NCI-H82 treated with DMSO at 0.1 percent for 48 hours (cell line): Measurements from ENCODE around the gene COLEC11.
"Not testable (repeated sequence)": the region's sequence is repeated elsewhere in the genome, so short reads cannot be mapped to it uniquely, and the experiment has no call there.

Source experiments
- DNase-seq: peaks from one replicate; lab custom pipeline; 2025; ENCODE audit not compliant: unreplicated experiment; lab: John Stamatoyannopoulos, UW

COLEC11 gene

DNA sequence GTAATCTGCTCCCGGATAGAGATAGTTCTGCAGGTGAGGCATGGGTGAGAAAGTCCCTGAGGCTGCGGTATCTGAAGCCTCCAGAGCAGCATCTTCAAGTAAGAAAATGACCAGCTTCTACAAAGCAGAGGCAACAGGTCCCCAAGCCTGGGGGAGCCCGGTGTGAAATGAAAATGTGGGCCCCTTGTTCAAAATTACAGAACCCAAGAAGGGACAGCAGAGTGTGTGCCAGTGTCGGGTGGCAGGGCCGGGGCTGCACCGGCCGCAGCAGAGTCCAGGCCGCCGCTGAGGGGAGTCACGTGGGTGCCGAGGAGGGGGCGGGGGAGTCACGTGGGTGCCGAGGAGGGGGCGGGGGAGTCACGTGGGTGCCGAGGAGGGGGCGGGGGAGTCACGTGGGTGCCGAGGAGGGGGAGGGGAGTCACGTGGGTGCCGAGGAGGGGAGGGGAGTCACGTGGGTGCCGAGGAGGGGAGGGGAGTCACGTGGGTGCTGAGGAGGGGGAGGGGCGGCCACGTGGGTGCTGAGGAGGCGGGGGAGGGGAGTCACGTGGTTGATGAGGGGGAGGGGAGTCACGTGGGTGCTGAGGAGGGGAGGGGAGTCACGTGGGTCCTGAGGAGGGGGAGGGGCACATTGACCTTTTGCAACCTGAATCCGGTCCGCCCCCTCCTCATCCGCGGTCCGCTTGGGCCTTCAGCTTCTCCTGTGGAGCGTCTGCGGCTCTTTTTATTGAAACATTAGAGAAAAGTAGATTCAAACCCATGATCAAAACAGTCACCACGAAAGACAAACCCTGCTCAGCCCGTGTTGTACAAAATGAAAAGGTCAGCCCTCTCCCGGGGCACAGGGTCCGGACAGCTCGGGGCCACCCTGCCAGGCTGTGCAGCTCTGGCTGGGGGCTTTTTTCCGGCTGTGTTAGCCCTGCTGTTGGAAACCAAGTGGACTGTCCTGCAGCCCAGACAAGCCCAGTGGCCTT is 10.4 kb downstream of the COLEC11 start:
- peak; percentile 36 for DNase-seq

- DNase-seq: no peak
Measured at GRCh38 chr2:3606028-3606369, 11.1 kb downstream of the COLEC11 start.

- DNase-seq: no peak
Measured at GRCh38 chr2:3606370-3607201, 11.7 kb downstream of the COLEC11 start.

GRCh38 chr2:3608373-3609278 is 13.7 kb downstream of the COLEC11 start:
- DNase-seq: peak; percentile 34

GRCh38 chr2:3609279-3609673 is 14.4 kb downstream of the COLEC11 start:
- not testable (repeated sequence) for DNase-seq

GRCh38 chr2:3610415-3610814 is 15.5 kb downstream of the COLEC11 start:
- DNase-seq: no peak

DNA sequence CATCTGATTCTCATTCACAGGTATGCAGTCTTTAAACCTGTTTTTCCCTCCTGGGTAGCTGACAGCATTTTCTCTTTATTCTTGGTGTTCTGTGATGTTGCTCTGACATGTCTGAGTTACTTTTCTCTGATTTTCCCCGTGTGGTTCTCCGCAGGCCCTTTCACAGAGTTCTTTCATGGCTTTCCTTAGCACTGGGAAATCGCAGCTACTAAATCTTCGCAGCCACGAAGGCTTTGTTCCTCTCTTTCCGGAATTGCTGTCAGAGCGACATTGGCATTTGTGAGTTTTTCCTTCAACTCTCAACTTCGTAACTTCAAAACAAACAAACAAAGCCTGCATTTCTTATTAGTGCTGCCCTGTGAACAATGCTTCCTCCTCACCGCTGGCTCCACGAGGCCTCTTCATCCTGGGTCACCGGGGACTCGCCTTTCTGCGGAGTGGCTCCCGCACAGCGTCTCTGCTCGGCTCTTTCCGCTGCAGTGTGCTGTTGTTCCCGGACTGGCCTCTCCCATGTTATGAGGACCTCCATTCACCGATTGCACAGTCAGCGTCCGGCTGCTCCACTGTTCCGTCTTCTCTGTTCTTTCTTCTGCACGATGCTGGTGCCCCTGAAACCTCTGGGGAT is 16.1 kb downstream of the COLEC11 start:
- DNase-seq: no peak

- peak; percentile 89 for DNase-seq
Measured at GRCh38 chr2:3611589-3611988, 16.7 kb downstream of the COLEC11 start.

- no peak for DNase-seq
Measured at GRCh38 chr2:3612639-3613523, 18.0 kb downstream of the COLEC11 start.

DNA sequence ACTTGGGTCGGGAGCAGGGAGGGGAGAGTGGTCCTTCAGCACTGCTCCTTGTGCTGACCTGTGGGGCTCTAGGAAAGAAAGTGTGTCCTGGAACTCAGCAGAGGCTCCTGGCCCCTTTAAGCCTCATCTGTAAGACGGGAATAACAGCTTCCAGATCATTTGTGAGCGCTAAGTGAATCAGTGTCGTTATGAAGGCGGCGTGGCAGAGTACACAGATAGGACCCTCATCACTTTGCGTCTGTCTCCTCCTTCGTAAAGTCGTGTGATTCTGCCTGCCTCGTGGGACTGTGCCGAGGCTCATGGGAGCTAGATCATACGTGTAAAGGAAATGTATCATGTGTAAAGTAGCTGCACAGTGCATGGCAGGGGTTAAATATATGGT is 18.6 kb downstream of the COLEC11 start:
- DNase-seq: no peak

- not testable (repeated sequence) for DNase-seq
Measured at GRCh38 chr2:3614743-3615142, 19.8 kb downstream of the COLEC11 start.

DNA sequence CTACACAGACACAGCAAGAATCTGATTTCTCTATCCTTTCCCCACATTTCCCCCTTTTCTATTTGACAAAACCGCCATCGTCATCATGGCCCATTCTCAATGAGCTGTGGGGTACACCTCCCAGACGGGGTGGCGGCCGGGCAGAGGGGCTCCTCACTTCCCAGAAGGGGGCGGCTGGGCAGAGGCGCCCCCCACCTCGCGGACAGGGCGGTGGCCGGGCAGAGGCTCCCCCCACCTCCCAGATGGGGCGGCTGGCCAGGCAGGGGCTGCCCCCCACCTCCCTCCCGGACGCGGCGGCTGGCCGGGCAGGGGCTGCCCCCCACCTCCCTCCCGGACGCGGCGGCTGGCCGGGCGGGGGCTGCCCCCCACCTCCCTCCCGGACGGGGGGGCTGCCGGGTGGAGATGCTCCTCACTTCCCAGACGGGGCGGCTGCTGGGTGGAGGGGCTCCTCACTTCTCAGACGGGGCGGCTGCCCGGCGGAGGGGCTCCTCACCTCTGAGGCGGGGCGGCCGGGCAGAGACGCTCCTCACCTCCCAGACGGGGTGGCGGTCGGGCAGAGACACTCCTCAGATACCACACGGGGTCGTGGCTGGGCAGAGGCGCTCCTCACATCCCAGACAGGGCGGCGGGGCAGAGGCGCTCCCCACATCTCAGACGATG is 20.8 kb downstream of the COLEC11 start:
- not testable (repeated sequence) for DNase-seq

GRCh38 chr2:3616435-3617197 is 21.7 kb downstream of the COLEC11 start:
- DNase-seq: not testable (repeated sequence)

DNA sequence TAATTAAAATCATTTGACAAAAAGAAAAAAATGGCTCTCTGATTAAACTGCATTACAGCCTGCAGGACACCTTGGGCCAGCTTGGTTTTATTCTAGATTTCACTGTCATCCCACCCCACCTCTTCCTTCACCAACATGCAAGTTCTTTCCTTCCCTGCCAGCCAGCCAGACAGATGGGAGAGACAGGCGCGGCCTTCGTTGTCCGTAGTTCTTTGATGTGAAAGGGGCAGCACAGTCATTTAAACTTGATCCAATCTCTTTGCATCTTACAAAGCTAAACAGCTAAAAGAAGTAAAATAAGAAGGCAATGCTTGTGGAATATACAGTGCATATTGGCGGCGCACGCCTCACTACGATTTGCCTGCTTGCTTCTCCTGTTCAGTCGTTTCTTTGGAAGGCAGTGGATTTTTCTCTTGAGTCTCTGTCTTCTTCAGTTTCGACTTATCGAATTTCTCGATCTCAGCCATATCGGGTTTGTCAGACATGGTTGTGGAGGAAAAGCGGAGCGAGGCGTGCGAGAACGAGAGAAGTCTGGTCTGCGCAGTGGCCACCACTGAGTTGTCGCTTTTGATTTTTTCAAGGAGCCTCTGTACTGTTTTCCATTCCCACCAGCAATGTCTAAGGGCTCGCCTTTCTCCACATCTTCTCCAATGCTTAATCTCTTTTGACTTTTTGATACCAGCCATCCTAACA is 22.4 kb downstream of the COLEC11 start:
- DNase-seq: no peak

DNA sequence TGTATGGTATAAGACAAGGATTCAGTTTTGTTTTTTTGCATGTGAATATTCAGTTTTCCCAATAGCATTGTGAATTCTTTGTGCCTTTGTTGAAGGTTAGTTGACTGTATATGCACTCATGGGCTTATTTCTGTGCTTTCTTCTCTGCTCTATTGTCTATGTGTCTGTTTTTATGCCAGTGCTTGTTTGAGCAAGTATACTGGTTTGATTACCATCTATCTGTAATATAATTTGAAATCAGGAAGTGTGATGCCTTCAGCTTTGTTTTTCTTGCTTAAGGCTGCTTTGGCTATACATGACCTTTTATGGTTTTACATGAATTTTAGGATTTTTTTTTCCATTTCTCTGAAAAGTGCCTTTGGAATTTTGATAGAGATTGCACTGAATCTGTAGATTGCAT is 23.5 kb downstream of the COLEC11 start:
- DNase-seq: no peak

GRCh38 chr2:3619033-3619432 is 24.1 kb downstream of the COLEC11 start:
- DNase-seq: no peak

GRCh38 chr2:3619661-3620060 is 24.7 kb downstream of the COLEC11 start:
- not testable (repeated sequence) for DNase-seq

DNA sequence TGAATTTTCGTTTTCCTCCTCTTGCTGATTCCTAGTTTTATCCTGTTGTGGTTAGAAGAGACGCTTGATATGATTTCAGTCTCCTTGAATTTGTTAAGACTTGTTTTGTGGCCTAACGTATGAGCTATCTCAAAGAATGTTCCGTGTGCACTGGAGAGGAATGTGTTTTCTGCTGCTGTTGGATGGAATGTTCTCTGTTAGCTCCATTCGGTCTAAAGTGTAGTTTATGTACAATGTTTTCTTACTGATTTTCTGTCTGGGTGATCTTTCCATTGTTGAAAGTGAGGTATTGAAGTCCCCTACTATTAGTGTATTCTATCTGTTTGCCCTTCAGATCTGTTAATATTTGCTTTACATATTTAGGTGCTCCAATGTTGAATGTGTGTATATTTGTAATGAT is 25.9 kb downstream of the COLEC11 start:
- no peak for DNase-seq
